Fibroblast of lung (primary cell): ENCODE measurements around the gene ATP11A. TPM values are rescaled to one million over a fixed set of nuclear protein-coding genes. Genes with fewer than 3 reads are reported as not detected.

Source experiments
- DNase-seq, 2 donors: peaks; one replicate each; pipeline versions ENCODE4 v3.0.0 to v3.0.0-alpha.2; 2010; ENCODE audit warnings: low read depth in 2 of 2
- H2AFZ ChIP-seq: 2 replicates; pipeline ENCODE4 v1.5.1; 2012; ENCODE audit warnings: low read length, control low read depth, inconsistent platforms
- H3K27ac ChIP-seq: 2 replicates; pipeline ENCODE4 v1.5.1; 2011; ENCODE audit warnings: low read length, control low read depth; ENCODE audit not compliant: insufficient read depth
- H3K27me3 ChIP-seq: 2 replicates; pipeline ENCODE4 v1.5.1; 2011; ENCODE audit warnings: mild to moderate bottlenecking, low read length; ENCODE audit not compliant: control insufficient read depth, insufficient read depth
- H3K36me3 ChIP-seq: 2 replicates; pipeline ENCODE4 v1.5.1; 2011; ENCODE audit warnings: low read length; ENCODE audit not compliant: control insufficient read depth, insufficient read depth
- H3K4me1 ChIP-seq: 2 replicates; pipeline ENCODE4 v1.5.1; 2011; ENCODE audit warnings: low read length; ENCODE audit not compliant: control insufficient read depth, insufficient read depth; ENCODE audit errors: extremely low read depth
- H3K4me2 ChIP-seq: 2 replicates; pipeline ENCODE4 v1.5.1; 2011; ENCODE audit warnings: low read length, control low read depth; ENCODE audit not compliant: insufficient read depth; ENCODE audit errors: extremely low read depth
- H3K4me3 ChIP-seq, 4 experiments: fragments of 200-600 bp in 1 of 4; sonication (generic) in 1 of 4; replicated peaks in 1 of 4; 2 replicates each; pipeline ENCODE4 v1.5.1; 2011 to 2016; ENCODE audit warnings: low read length in 4 of 4, low read depth in 3 of 4, mild to moderate bottlenecking in 3 of 4, control low read depth in 2 of 4, inconsistent platforms in 1 of 4, mixed read lengths in 1 of 4; ENCODE audit not compliant: insufficient read depth in 1 of 4; ENCODE audit errors: control extremely low read depth in 1 of 4
- H3K79me2 ChIP-seq: 2 replicates; pipeline ENCODE4 v1.5.1; 2012; ENCODE audit warnings: mild to moderate bottlenecking, low read length, inconsistent platforms; ENCODE audit not compliant: control insufficient read depth, insufficient read depth
- H3K9ac ChIP-seq: 2 replicates; pipeline ENCODE4 v1.5.1; 2011; ENCODE audit warnings: mild to moderate bottlenecking, low read length, control low read depth; ENCODE audit not compliant: insufficient read depth
- H3K9me3 ChIP-seq: 2 replicates; pipeline ENCODE4 v1.5.1; 2012; ENCODE audit warnings: low read depth, low read length; ENCODE audit not compliant: control insufficient read depth, insufficient read depth
- H4K20me1 ChIP-seq: 2 replicates; pipeline ENCODE4 v1.5.1; 2011; ENCODE audit warnings: low read length; ENCODE audit not compliant: control insufficient read depth, insufficient read depth; ENCODE audit errors: extremely low read depth
- EZH2 ChIP-seq: IDR thresholded peaks from 2 replicates; pipeline ENCODE4 v1.5.1; 2012; ENCODE audit warnings: low read length, control low read depth, mild to moderate bottlenecking; ENCODE audit errors: missing control alignments
- polyA plus RNA-seq, 2 donors: library from polyadenylated mRNA; depleted of rRNA in 1 of 2; stranded (reverse) in 1 of 2; unstranded in 1 of 2; fragments of >200 nt; gene quantifications; 2 replicates each; pipeline ENCODE4 v1.2.1, GENCODE V29; 2011 to 2012; ENCODE audit warnings: missing spikeins in 1 of 2
- total RNA-seq: library from RNA; depleted of rRNA; stranded (reverse); fragments of >200 nt; gene quantifications from 2 replicates; pipeline ENCODE4 v1.2.1, GENCODE V29; 2014
- TF ChIP-seq, protein P1 (sequence below), 2 donors: IDR thresholded peaks in 1 of 2; conservative IDR thresholded peaks in 1 of 2; 1 replicate in 1 of 2; 2 replicates in 1 of 2; pipeline ENCODE4 v1.5.1; 2011 to 2012; ENCODE audit warnings: low read length in 2 of 2, control low read depth in 1 of 2, inconsistent platforms in 1 of 2, low read depth in 1 of 2, mild to moderate bottlenecking in 1 of 2

The ATP11A gene
- total and polyA plus RNA-seq, 2 donors (not counting 1 experiment from before 2014, with no cell fraction given) = 2.3 to 7.8 TPM

DNA sequence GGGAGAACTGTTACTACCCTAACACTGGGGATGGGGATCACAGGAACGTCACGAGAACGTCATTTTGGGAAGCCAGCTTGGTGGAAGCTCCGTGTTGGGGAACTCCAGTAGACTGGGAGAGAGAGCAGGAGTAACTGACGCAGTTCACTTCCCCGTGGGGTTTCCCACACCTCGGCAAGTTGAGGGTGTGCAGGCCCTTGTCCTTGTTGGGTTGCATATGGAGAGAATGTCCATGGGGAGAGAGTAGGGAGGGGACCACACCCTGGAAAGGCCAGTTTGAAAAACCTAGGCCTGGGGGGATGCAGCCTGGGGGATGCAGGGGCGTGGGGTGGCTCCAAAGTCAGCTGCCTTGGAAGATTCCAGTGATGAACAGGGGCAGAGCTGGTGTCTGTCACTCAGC, 228.4 kb downstream of the ATP11A start:
- Histone ChIP-seq H3K9me3 (no peaks in the 10 kb centered on the region), H2AFZ (no peak overlapping the region), H3K4me3 (no peak overlapping the region), H3K36me3 (no peaks in the 10 kb centered on the region), H3K27me3 (peaks cover 7% of the 10 kb centered on the region), H3K4me1 (no peaks in the 10 kb centered on the region), H3K27ac (no peak overlapping the region), H3K4me2 (no peak overlapping the region), H3K79me2 (no peaks in the 10 kb centered on the region), H4K20me1 (no peaks in the 10 kb centered on the region), H3K9ac (no peak overlapping the region)
- DNase-seq = no peak
- TF ChIP-seq, protein P1, sequence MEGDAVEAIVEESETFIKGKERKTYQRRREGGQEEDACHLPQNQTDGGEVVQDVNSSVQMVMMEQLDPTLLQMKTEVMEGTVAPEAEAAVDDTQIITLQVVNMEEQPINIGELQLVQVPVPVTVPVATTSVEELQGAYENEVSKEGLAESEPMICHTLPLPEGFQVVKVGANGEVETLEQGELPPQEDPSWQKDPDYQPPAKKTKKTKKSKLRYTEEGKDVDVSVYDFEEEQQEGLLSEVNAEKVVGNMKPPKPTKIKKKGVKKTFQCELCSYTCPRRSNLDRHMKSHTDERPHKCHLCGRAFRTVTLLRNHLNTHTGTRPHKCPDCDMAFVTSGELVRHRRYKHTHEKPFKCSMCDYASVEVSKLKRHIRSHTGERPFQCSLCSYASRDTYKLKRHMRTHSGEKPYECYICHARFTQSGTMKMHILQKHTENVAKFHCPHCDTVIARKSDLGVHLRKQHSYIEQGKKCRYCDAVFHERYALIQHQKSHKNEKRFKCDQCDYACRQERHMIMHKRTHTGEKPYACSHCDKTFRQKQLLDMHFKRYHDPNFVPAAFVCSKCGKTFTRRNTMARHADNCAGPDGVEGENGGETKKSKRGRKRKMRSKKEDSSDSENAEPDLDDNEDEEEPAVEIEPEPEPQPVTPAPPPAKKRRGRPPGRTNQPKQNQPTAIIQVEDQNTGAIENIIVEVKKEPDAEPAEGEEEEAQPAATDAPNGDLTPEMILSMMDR (conservative IDR thresholded peaks at IDR 0.05 in 1 of 2, IDR thresholded peaks at IDR 0.05 in 1 of 2; ENCODE audit: low read depth in 1 of 2, low read length in 2 of 2) = no peak
- no peak for TF ChIP-seq EZH2

DNA sequence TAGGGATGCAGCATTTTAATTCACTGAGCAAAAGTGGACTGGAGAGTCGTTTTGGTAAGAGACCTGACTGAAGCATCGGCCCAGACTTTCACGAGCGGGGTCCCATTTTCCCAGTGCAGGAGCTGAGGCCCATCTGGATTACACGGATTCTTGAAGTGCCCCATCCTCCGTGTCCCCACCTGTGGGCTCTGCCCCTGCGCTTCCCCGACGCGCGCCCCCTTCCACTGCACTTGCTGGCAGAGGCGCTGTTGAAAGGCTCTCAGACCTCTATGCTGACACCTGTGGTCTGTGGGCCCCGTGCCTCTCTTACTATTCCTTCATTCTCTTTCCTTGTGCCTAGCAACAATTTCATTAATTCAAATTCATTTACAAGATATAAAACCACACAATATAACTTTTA, 228.9 kb downstream of the ATP11A start:
- Histone ChIP-seq H3K4me3 (no peak overlapping the region), H3K9ac (no peak overlapping the region), H4K20me1 (no peaks in the 10 kb centered on the region), H3K27ac (no peak overlapping the region), H3K36me3 (no peaks in the 10 kb centered on the region), H3K79me2 (no peaks in the 10 kb centered on the region), H3K4me1 (no peaks in the 10 kb centered on the region), H2AFZ (no peak overlapping the region), H3K4me2 (no peak overlapping the region), H3K27me3 (peaks cover 4% of the 10 kb centered on the region), H3K9me3 (no peaks in the 10 kb centered on the region)
- no peak for DNase-seq
- no peak for TF ChIP-seq EZH2
- TF ChIP-seq, protein P1 (conservative IDR thresholded peaks at IDR 0.05 in 1 of 2, IDR thresholded peaks at IDR 0.05 in 1 of 2; ENCODE audit: low read depth in 1 of 2, low read length in 2 of 2) = no peak

DNA sequence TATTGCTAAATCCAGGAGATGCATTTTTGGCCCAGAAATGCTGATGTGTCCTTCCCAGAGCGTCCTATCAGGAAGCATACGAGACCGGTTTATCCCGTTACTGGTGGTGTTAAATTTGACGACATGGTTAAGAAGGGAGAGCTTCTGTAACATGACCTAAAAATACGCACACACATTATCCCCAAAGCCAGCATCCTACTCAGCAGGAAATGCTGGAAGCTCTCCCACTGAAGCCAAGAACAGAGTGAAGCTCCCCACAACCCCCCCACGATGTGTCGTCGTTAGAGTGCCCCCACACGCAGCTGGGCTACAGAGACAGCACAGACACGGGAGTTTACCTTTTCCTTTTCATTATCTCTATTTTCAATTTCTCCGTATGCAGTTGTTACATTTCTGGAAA, 234.1 kb downstream of the ATP11A start:
- Histone ChIP-seq H3K4me1 (peaks cover 2% of the 10 kb centered on the region), H3K9me3 (no peaks in the 10 kb centered on the region), H4K20me1 (no peaks in the 10 kb centered on the region), H3K9ac (no peak overlapping the region), H3K27ac (no peak overlapping the region), H3K79me2 (no peaks in the 10 kb centered on the region), H3K4me3 (no peak overlapping the region), H3K27me3 (peaks cover 12% of the 10 kb centered on the region), H3K36me3 (no peaks in the 10 kb centered on the region), H3K4me2 (no peak overlapping the region), H2AFZ (no peak overlapping the region)
- no peak for DNase-seq
- TF ChIP-seq, protein P1 (conservative IDR thresholded peaks at IDR 0.05 in 1 of 2, IDR thresholded peaks at IDR 0.05 in 1 of 2; ENCODE audit: low read depth in 1 of 2, low read length in 2 of 2) = no peak
- no peak for TF ChIP-seq EZH2
